A549 (cell line): ENCODE data around the gene MSANTD4.

Experiments used
- CTCF ChIP-seq: fragments of >200 bp; sonication (Bioruptor Twin); formaldehyde crosslinking; IDR thresholded peaks from 3 replicates; pipeline ENCODE4 v1.5.1; 2016
- RNF2 ChIP-seq: fragments of 200-600 bp; sonication (generic); IDR thresholded peaks from 2 replicates; pipeline ENCODE4 v1.6.1; 2016; ENCODE audit warnings: low read depth, mild to moderate bottlenecking, antibody characterized with exemption, moderate library complexity, borderline replicate concordance
- SREBF2 ChIP-seq: fragments of 450-650 bp; IDR thresholded peaks from 2 replicates; pipeline ENCODE4 v1.6.1; 2014; ENCODE audit warnings: mild to moderate bottlenecking, moderate library complexity

- TF ChIP-seq RNF2 (no peak), CTCF (no peak), SREBF2 (no peak)
Observed at GRCh38 chr11:105968021-105968697, 53.9 kb downstream of the MSANTD4 start.
